NCI-H345 (cell line): ENCODE data around the gene C10orf67.
"Not testable (repeated sequence)": the region's sequence is repeated elsewhere in the genome, so short reads cannot be mapped to it uniquely, and the experiment has no call there.

ENCODE experiments used
- DNase-seq: peaks from one replicate; lab custom pipeline; 2025; lab: John Stamatoyannopoulos, UW

C10orf67 gene

DNA sequence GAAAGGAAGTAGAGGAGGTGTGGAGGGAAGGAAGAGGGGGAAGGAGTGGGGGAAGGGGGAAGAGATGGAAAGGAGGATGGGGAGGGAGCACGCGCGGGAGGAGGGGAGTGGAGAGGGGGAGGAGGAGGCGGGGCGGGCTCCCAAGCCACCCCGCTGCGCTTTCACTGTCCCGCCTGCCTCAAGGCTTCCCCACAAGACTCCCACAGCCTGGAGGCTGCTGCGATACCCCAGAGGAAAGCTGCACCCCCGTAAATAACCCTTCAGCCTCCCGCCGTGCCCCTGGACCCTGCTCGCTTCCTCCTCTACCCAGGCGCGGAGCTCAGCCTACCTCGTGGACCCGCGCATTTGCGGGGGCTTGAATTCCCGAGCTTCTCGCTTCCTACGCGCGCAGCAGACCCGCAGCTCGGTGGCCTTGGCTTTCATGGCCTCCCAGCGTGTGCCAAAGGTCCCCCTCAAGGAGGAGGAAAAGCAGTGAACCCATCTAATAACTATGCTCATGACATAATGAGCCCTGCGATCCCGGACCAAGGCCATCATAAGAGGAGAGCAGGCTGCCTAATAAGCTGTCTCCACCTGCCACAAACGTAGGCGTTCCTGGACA, at the start of gene C10orf67:
Gene C10orf67 (minus strand): TSS at position 557 of the 601 bp plus-strand sequence. CDS start 23 bp downstream, at position 534.
- DNase-seq, result no peak

DNA sequence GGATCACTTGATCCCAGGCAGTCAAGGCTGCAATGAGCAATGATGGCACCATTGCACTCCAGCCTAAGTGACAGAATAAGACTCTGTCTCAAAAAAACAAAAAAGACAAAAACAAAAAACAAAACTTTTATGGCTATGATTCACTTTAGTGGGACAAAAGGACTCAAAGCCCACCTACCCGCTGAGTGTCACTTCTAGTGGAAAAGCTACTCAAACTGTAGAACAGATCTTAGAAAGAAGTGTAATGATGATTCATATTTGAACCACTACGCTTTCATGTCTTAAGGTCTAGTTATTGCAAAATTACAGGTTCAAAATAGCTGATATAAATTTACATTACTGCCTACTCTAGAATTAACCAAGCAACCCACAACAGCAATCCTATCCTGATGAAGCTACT, 47.2 kb upstream of the C10orf67 start:
- no peak for DNase-seq

DNA sequence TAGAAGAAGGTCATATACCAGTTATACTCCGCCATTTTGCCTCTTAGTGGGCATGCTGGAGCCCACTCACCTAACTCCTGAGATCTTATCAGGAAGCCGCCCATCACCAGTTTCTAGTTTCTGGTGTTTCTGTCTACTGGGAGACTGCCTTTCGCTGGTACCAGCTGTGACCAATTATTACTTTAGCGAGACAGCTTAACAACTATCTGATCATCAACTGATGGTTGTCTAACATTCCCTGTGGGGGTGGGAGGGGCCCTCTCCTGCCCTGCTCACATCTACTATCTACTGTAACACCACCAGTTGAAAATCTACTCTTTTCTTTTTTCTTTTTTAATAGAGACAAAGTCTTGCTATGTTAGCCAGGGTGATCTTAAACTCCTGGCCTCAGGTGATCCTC, 46.2 kb upstream of the C10orf67 start:
- DNase-seq, result no peak

DNA sequence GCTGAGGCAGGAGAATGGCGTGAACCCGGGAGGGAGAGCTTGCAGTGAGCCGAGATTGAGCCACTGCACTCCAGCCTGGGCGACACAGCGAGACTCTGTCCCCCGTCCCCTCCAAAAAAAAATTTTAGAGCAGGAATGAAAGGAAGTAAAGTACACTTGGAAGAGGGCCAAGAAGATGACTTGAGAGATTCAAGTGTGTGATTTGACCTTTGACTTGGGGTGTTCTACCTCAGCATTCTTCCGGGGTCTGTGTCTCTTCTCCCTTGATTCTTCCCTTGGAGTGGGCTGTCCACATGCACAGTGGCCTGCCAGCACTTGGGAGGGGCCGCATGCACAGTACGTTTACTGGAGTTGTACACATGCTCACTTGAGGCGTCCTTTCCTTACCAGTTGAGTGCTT, 45.8 kb upstream of the C10orf67 start:
- not testable (repeated sequence) for DNase-seq

DNA sequence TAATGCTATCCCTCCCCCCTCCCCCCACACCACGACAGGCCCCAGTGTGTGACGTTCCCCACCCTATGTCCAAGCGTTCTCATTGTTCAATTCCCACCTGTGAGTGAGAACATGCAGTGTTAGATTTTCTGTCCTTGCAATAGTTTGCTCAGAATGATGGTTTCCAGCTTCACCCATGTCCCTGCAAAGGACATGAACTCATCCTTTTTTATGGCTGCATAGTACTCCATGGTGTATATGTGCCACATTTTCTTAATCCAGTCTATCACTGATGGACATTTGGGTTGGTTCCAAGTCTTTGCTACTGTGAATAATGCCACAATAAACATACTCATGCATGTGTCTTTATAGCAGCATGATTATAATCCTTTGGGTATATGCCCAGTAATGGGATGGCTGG, 42.9 kb upstream of the C10orf67 start:
- DNase-seq, result not testable (repeated sequence)

DNA sequence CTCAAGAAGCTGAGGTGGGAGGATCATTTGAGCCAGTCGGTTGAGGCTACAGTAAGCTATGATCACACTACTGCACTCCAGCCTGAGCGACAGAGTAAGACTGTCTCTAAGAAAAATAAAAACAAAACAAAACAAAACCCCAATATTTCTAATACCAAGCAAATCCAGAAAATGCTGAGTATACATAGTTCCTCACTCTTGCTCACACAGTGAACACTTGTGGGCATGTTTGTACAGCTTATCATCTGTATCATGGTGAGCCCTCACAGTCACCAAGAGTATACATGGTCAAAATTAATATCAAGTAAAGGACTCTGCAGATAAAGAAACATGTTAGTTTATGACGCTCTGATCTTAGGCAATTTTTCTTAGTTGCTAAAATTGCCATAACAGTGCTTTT, 41.5 kb upstream of the C10orf67 start:
- DNase-seq, result no peak

DNA sequence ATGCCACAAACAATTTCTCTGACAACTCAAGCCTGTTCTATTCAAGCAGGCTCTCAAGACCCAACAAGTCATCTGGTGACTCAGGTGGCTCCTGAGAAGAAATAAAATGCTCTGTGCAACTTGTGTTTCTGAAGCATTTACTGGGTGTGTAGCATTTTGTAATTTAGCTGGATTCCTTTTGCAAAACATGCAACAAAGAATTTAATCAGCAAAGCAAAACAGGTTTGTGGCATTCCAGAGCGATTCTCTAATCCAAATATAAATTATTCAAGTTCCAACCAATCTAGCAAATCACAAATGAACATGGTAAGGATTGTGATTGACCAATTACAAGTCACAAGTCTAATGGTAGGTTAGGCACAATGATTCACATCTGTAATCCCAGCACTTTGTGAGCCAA, 39.8 kb upstream of the C10orf67 start:
- DNase-seq, result no peak

DNA sequence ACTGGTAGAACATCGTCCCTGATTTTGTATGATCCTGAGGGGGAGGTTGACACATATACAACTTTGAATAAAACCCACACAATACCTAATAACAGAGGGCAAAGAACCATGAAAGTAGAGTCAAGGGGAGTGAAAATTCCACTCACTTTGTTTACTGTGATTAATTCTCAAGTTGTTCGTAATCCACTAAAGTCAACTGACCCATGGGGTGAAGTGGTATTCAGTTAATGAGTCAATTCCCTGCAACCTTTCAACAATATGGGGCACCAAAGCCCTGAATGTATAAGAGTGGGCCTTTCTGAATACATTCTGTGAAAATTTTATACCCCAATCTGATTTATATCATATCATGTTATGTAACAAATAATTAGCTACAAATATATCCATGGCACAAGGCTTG, 39.0 kb upstream of the C10orf67 start:
- DNase-seq, result no peak

DNA sequence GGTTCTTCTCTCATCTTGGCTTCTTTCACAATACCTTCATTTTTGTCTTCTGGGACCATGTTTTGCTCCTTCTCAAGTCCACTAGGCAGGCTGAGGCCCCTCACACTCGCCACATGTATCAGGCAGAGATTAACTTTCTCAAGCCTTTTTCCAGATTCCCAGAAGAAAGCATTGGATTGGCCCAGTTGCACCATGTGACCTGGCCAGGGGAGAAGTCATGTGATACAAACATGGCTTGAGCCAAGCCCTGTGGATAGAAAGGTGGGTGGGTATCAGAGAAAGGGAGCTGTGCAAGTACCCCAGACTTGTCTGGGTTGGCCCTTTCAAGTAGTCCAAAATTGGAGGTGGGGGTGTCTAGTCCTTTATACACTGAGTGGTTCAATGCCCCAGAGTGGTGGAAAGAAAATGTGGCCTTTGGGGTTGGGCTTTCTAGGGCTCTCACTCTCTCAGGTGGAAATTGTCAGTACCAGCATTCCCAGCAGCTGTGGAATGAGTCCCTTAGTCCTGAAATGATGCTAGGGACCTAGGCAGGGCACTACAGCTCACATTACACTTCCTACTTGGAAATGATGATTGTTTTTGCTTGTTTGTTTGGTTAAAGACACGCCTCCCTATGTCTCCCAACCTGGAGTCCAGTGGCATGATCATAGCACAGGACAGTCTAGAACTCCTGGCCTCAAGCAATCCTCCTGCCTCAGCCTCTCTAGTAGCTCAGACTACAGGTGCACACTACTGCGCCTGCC, 36.9 kb upstream of the C10orf67 start:
- DNase-seq, result no peak

DNA sequence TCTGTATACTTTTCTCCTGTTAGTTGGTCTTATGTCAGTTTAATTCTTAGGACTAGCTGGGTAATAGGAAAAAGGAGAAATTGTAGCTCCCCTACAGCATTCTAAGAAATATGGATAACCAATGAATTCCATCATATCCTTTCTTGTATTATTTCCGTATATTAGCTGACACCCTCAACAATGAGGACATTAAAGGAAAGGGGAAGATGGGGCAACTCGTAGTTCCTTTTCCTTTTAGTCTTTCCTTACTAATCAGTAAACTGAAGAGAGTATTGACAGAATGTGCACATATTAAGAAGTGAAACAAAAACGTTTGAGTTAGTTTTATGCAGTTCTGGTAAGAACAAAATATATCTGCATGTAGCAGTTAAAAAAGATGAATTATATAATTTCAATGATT, 35.1 kb upstream of the C10orf67 start:
- no peak for DNase-seq

DNA sequence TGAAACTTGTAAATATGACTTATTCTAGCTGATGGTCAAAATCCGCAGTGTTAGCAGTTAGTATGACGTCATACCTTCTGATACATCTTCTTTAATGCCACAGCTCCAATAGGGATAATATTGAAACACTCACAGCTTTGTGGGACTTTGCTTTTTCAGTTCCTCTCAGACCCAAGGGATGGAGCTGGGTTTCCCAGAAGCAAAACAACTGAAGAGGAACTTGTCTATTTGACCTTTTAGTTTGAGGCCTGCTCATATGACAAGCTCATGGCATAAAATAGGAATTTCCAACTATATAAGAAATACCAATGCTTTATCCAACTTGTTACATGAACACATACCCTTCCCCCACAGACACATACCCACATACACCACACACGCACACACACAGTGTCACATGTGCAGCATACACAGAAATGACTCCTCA, 31.6 kb upstream of the C10orf67 start:
- no peak for DNase-seq

DNA sequence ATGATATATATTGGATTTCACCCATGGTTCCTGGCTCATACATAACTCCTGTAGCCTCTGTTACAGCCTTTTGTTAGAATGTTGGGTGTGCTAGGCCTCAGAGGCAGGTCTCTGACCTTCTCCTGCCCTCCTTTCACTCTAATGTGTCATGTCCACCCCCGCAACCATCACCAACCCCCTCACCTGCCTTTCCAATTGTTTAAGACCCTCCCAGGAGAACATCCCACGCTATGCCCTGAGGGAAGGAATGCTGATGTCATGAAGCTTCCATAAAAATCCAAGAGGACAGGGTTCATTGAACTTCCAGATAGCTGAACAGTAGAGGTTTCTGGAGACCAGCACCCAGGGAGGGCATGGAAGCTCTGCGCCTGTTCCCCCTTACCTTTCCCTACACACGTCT, 30.8 kb upstream of the C10orf67 start:
- DNase-seq, result no peak

DNA sequence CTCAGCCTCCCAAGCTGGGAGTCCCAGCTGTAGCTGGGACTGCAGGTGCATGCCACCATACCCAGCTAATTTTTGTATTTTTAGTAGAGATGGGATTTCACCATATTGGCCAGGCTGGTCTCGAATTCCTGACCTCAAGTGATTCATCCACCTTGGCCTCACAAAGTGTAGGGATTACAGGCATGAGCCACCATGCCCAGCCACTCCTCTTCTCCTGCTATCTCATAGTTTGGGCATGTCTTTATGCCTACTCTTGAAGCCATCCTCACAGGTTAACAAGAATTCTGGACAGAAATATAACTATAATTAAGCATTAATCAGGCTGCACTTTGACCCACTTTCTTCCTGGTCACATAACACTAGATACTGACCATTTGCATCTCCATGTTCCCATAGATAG, 28.6 kb upstream of the C10orf67 start:
- no peak for DNase-seq

DNA sequence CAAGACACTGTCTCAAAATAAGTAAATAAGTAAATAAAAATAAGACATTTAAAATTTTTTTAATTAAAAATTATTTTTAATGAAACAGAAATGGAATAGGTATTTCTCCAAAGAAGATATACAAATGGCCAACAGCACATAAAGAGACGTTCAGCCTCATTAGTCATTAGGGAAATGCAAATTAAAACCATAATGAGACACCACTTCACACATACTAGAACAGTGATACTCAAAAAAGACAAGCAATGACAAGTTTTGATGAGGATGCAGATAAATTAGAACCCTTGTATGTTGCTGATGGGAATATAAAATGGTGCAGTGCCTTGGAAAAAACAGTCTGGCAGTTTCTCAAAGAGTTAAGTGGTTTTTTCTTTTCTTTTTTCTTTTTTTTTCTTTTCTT, 26.5 kb upstream of the C10orf67 start:
- DNase-seq, result no peak

DNA sequence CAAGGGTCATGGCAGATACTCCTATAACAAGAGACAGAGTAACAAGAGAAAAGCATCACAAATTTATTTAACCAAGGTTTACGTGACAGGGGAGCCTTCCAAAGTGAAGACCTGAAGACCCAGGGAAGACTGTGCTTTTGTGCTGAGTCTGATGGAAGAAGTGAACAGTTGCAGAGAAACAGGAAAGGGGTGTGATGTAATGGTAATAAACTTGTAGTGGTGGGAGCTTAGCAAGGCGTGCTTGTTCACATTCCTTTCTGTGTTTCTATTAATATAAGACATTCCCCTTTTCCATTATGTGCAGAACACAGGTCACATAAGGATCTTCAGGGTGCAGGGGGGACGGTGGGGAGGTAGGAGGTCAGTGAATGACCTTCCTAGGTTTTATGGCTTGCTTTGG, 25.5 kb upstream of the C10orf67 start:
- no peak for DNase-seq

DNA sequence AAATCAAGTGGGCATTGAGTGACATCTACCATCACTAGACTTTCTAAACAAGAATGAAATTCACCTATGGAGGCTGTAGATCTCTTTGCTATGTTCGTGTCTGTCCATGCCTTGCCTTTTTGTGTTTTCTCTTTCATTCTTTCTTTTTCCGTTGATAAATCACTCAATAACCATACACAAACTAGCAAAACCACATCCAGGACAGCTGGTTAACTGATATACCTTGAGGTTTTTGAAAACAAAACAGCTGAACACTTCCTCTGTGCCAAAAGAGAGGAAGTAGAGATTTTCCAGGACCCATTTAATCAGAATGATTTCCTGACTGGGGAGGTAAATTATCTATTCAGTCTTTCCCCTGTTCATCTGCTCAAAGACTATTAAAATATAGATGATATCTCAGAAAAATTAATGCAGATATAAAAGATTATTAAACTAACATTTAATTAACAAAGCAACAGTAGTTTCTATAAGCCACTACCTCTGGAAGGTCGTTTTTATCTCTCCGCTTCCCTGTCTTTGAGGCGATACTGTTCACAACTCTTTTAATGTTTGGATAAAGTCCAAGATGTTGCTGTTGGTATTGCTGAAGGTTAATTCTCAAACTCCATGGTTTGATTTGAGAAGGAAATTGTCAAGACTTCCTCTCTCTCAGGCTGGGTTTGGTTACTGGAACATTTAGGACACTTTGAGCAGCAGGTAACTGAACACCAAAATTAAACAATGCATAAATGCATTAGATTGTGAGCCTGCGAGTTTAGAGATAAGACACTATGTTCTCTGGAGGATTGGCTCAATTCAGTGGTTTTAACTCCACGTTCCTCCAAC, 24.4 kb upstream of the C10orf67 start:
- no peak for DNase-seq

DNA sequence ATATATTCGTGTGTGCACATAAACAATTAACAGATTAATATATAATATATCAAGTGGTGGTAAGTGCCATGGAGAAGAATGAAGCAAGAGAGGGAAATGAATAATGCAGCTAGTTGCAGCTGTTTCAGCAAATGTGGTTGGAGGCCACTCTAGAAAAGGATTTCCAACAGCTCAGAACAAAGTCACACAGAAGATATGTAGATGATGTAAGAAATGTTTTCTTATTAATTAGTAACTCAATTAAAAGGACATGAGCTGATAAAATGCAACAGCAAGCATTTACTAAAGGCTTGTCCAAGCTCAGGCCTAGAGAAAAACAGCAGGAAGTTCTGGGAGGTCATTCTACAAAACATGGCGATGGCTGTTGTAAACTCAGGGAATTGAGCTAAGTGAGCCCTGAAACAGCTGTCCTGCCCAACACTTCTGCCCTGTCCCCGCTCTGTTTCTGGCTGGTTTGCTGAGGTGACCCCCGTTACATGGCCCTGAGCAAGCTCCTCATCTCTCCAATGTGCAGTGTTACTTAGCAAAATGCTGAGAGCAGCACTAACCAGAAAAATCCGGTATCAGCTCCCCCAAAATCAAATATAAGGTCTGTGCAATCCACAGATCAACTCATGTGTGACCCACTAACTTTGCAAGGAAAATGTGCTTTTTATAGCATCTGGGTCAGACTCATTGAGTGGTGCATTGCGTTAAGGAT, 23.4 kb upstream of the C10orf67 start:
- no peak for DNase-seq

DNA sequence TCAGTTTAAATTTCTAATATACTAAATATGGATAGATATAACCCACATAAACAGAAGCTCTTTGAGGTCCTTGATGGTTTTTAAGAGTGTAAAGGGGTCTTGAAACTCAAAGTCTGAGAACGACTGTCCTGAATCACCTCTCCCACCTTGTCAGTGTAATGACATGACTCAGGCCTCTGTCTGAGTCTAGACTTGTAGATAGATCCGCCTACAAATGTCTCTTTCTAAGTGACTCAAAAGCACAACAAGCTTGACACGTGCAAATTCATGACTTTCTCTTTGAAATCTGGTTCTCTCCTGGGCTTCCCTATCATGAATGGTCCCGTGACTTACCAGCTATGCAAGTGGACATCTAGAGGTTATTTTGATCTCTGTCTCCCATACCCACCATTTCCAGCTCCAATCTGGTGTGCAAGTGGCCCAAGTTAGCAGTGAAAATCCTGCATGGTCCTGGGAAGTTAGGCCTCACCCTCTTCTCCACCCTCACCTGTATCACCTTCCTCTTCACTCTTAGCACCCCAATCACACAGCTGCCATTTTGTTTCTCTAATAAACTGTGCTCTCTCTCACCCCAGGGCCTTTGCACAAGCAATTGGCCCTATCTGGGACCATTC, 20.9 kb upstream of the C10orf67 start:
- not testable (repeated sequence) for DNase-seq

DNA sequence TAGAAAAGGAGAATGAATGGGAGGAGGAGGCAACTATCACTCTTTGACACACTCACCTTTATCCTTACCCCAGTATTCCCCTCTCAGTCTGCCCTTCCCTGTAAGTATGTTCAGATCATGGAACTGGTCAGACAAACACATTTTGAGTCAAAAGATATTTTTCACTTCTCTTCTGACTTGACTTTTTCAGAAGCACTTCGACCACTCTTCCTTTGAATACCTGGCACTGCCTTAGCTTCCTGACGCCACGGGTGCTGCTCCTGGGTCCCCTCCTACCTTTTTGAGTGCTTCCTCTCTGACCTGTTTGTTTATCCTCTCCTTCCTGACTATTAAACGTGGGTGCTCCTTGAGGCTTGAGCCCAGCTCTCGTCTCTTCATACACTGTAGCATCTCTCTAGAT, 19.8 kb upstream of the C10orf67 start:
- DNase-seq, result no peak

DNA sequence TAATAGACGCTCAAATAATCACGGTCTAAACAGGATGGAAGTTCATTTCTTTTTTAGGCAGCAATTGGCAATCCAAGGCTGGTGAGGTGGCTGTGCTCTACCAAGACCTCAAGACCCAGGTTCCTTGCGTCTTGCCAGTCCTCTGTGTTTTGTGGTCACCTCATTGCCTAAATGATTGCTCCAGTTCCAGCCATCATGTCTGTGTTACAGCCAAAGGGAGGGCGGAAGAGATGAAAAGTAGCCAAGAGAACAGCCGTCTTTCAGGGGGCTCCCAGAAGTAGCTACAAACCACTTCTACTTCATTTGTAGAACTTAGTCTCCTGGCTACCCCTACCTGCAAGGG, 19.2 kb upstream of the C10orf67 start:
- no peak for DNase-seq

DNA sequence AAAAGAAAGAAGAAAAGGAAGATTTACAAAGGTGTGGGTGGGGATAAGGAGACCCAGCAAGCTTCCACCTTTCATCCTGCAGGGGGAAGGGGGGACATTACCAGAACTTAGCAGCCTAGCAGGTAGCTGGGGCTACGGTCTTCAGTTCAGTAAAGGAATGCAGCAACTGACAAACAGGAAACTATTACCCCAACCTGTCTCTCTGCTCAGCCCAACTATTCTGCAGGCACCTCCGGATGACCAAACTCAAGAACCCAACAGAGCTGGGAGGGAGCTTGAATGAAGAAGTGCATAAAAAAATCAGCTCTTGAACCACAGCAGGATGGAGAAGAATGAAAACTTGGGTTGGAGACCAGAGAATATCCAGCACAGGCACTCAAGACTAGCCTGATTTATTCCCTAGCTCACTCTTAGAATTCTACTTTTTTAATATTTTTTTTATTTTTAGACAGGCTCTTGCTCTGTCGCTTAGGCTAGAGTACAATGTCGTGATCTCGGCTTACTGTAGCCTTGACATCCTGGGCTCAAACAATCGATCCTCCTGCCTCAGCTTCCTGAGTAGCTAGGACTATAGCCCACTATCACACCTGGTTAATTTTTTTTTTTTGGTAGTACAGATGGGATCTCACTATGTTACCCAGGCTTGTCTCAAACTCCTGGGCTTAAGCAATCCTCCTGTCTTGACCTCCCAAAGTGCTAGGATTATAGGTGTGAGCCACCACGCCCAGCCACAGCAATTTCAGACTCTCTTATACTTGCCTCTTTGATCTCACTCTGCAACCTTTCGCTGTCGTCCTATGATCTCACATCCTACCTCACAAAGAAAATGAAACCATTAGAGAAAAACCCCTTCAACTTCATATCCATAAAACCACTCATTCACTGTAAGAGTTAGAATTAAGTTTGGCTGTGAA, 18.5 kb upstream of the C10orf67 start:
- DNase-seq, result no peak
